HG03097 (cell line): ENCODE data around the gene ARFGAP1.
"Not testable (repeated sequence)": the region's sequence is repeated elsewhere in the genome, so short reads cannot be mapped to it uniquely, and the experiment has no call there.

Experiments used
- ATAC-seq: cut with Tn5 transposase; IDR thresholded peaks from one replicate; pipeline ENCODE4 v1.9.1; 2021; ENCODE audit not compliant: unreplicated experiment, low FRiP score

Gene ARFGAP1

GRCh38 chr20:63239431-63239830 lies 33.2 kb upstream of the ARFGAP1 start:
- ATAC-seq = no peak

GRCh38 chr20:63240004-63240403 lies 32.6 kb upstream of the ARFGAP1 start:
- no peak for ATAC-seq

GRCh38 chr20:63241272-63241671 lies 31.3 kb upstream of the ARFGAP1 start:
- ATAC-seq = no peak

GRCh38 chr20:63242736-63243135 lies 29.9 kb upstream of the ARFGAP1 start:
- ATAC-seq = no peak

GRCh38 chr20:63243604-63244247 lies 28.9 kb upstream of the ARFGAP1 start:
- no peak for ATAC-seq

- ATAC-seq = no peak
These were observed 28.1 kb upstream of the ARFGAP1 start for GRCh38 chr20:63244468-63244867.

- no peak for ATAC-seq
These were observed 25.9 kb upstream of the ARFGAP1 start for GRCh38 chr20:63246490-63247288.

GRCh38 chr20:63247671-63248228 lies 24.9 kb upstream of the ARFGAP1 start:
- ATAC-seq = no peak

- ATAC-seq = no peak
These were observed 23.6 kb upstream of the ARFGAP1 start for GRCh38 chr20:63248835-63249591.

- no peak for ATAC-seq
These were observed 22.7 kb upstream of the ARFGAP1 start for GRCh38 chr20:63249891-63250290.

GRCh38 chr20:63251350-63251749 lies 21.3 kb upstream of the ARFGAP1 start:
- ATAC-seq = not testable (repeated sequence)

GRCh38 chr20:63252284-63252711 lies 20.3 kb upstream of the ARFGAP1 start:
- no peak for ATAC-seq

GRCh38 chr20:63253065-63253437 lies 19.6 kb upstream of the ARFGAP1 start:
- ATAC-seq = no peak

- no peak for ATAC-seq
These were observed 19.0 kb upstream of the ARFGAP1 start for GRCh38 chr20:63253438-63254231.

- ATAC-seq = no peak
These were observed 18.4 kb upstream of the ARFGAP1 start, which contains the start of gene NKAIN4 for GRCh38 chr20:63254232-63254605. NKAIN4 (minus strand) TSS chr20:63254463; CDS start chr20:63254450, 13 bp downstream.

GRCh38 chr20:63254606-63255384 lies 17.8 kb upstream of the ARFGAP1 start:
- no peak for ATAC-seq

GRCh38 chr20:63255931-63256704 lies 16.5 kb upstream of the ARFGAP1 start:
- ATAC-seq = no peak

GRCh38 chr20:63256954-63257353 lies 15.7 kb upstream of the ARFGAP1 start:
- ATAC-seq = no peak

GRCh38 chr20:63257629-63258028 lies 15.0 kb upstream of the ARFGAP1 start:
- ATAC-seq = no peak
